Stimulated activated naive B cell treated with anti-CD40 and anti-IgM and Interleukin-4, amounts not matched to agents 10 μg/mL and 1 μg/mL and 100 μg/mL, for 72 hours (primary cell): ENCODE data around the gene CERS3.
"Not testable (repeated sequence)": the region's sequence is repeated elsewhere in the genome, so short reads cannot be mapped to it uniquely, and the experiment has no call there.

Experiments used
- ATAC-seq, 2 donors: fragments of 150-1000 bp; cut with Tn5 transposase; replicated peaks; 2 replicates each; pipeline ENCODE4 v1.10.0; 2021; ENCODE audit warnings: moderate library complexity in 1 of 2
- DNase-seq: peaks from one replicate; pipeline ENCODE4 v3.0.0; 2021
- H3K27ac Mint-ChIP-seq: one replicate; pipeline ENCODE4 v1.8.0; 2022; ENCODE audit warnings: mild to moderate bottlenecking, mixed read lengths
- H3K27me3 Mint-ChIP-seq, 2 donors: one replicate each; pipeline ENCODE4 v1.8.0; 2022; ENCODE audit warnings: mixed read lengths in 2 of 2
- H3K36me3 Mint-ChIP-seq, 2 donors: one replicate each; pipeline ENCODE4 v1.8.0; 2022; ENCODE audit warnings: mixed read lengths in 2 of 2, mild to moderate bottlenecking in 1 of 2
- H3K4me1 Mint-ChIP-seq, 2 donors: one replicate each; pipeline ENCODE4 v1.8.0; 2022; ENCODE audit warnings: mixed read lengths in 2 of 2, mild to moderate bottlenecking in 1 of 2
- H3K4me3 Mint-ChIP-seq, 2 donors: one replicate each; pipeline ENCODE4 v1.8.0; 2022; ENCODE audit warnings: mild to moderate bottlenecking in 2 of 2, mixed read lengths in 2 of 2, moderate library complexity in 1 of 2
- H3K9me3 Mint-ChIP-seq, 2 donors: one replicate each; pipeline ENCODE4 v1.8.0; 2022; ENCODE audit warnings: mixed read lengths in 2 of 2, mild to moderate bottlenecking in 1 of 2

CERS3 gene

DNA sequence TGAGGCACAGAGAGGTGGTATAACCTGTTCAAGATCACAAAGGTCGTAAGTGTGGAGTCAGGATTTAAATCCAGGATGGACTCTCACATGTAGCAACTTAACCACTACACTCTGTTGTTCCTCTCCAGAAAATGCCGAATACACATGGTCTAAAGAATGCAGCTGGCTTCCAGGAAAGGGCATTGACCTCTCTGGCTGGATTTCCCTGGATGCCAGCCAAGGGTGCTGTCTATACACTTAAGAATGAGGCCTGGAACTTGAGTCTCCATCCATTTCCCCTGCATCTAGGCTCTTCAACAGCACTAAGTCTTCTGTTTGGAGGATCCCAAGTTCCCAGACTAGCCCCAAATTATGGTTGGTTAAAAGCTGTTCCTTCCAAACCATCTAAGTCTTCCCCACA lies 60.5 kb downstream of the CERS3 start:
- ATAC-seq: no peak
- no peak overlapping the region for H3K4me3 Mint-ChIP-seq
- no peak for DNase-seq
- H3K36me3 Mint-ChIP-seq: no peaks in the 10 kb centered on the region
- peaks cover 4 to 10% of the 10 kb centered on the region in 2 donors for H3K4me1 Mint-ChIP-seq
- H3K9me3 Mint-ChIP-seq: peaks cover 0 to 2% of the 10 kb centered on the region in 2 donors
- no peak overlapping the region for H3K27ac Mint-ChIP-seq
- peaks cover 13 to 17% of the 10 kb centered on the region in 2 donors for H3K27me3 Mint-ChIP-seq

DNA sequence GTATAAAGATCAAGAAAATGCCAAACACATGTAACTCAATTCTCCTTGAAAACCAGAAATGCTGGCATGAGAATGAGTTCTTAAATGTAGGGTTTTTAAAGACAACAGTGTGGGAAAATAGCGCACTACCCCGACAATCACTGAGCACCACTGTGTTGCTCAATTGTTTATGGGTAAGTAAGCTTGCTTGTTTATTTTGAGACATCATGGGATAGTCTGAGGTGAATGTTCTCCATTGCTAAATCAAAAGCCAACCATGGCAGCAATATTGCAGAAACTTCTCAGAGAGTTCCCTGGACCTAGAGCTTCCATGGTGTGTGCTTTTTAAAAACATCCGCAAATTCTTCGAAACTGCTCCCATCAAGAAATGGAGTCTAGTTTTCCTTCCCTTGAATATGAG lies 62.7 kb downstream of the CERS3 start:
- no peaks in the 10 kb centered on the region for H3K36me3 Mint-ChIP-seq
- H3K27me3 Mint-ChIP-seq: peaks cover 17 to 18% of the 10 kb centered on the region in 2 donors
- peaks cover 0 to 2% of the 10 kb centered on the region in 2 donors for H3K9me3 Mint-ChIP-seq
- no peak overlapping the region for H3K4me3 Mint-ChIP-seq
- H3K4me1 Mint-ChIP-seq: peaks cover 4 to 10% of the 10 kb centered on the region in 2 donors
- no peak overlapping the region for H3K27ac Mint-ChIP-seq
- DNase-seq (no peak), ATAC-seq (no peak)

DNA sequence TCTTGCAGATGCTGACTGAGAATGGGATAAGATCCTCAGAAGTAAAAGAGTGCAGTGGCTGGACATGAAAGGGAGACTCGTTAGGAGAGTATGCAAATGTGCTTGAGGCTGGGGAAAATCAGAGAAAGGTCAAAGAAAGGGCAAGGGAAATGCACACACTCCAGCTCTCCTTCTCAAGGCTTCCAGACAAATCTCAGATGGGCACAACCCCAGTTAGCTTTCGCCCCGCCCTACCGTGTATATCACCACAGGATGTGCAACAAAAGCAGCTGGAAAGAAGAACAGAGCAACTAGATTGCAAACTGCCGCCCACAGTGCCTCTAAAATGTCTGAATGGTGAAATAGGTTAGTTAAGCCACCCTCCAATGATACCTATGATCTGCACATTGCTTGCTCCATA lies 63.9 kb downstream of the CERS3 start:
- peaks cover 5 to 8% of the 10 kb centered on the region in 2 donors for H3K9me3 Mint-ChIP-seq
- no peak for ATAC-seq
- no peaks in the 10 kb centered on the region for H3K36me3 Mint-ChIP-seq
- no peak for DNase-seq
- peaks cover 10 to 11% of the 10 kb centered on the region in 2 donors for H3K27me3 Mint-ChIP-seq
- no peak overlapping the region for H3K27ac Mint-ChIP-seq
- peaks cover 4 to 10% of the 10 kb centered on the region in 2 donors for H3K4me1 Mint-ChIP-seq
- no peak overlapping the region for H3K4me3 Mint-ChIP-seq

DNA sequence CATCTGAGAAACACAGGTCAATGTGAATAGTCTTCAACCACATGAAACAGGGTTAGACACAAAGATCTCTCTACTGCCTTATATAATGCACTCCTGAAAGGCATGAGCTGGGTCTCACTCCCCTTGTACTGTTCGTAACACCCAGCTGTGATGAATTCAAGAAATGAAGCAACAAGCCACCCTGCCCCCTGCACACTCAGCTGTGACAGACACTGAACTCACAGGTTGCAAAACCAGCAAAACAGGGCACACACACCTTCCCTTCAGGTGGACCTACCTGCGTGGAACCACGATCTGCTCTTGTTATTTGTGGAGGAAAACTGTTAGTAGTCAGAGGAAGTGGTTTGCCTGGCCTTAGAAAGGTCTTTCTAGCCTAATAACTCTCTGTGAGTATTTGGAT lies 64.5 kb downstream of the CERS3 start:
- Mint-ChIP-seq H3K27me3 (peaks cover 7 to 10% of the 10 kb centered on the region in 2 donors), H3K4me1 (peaks cover 4 to 10% of the 10 kb centered on the region in 2 donors), H3K27ac (no peak overlapping the region), H3K9me3 (peaks cover 5 to 8% of the 10 kb centered on the region in 2 donors), H3K4me3 (no peak overlapping the region), H3K36me3 (no peaks in the 10 kb centered on the region)
- no peak for DNase-seq
- ATAC-seq: no peak

DNA sequence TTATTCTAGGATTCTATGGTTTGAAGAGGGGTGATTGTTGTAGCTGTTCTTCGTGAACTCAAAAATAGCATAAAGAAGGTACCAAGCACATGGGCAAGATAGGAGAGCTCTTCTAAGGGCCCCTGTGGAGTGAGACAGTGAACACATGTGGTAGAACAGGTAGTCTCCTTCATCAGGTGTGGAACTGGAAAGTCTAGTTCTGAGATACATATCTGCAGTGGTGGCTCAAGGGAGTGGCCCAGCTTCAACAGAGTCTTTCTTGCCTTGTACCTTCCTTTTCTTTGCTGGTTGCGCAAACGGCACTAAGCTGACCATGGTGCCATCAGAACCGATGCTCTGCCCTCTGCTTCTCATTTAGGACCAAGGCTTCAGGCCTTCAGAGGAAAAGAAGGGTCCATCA lies 65.2 kb downstream of the CERS3 start:
- peaks cover 4 to 10% of the 10 kb centered on the region in 2 donors for H3K4me1 Mint-ChIP-seq
- ATAC-seq: no peak
- no peak overlapping the region for H3K27ac Mint-ChIP-seq

DNA sequence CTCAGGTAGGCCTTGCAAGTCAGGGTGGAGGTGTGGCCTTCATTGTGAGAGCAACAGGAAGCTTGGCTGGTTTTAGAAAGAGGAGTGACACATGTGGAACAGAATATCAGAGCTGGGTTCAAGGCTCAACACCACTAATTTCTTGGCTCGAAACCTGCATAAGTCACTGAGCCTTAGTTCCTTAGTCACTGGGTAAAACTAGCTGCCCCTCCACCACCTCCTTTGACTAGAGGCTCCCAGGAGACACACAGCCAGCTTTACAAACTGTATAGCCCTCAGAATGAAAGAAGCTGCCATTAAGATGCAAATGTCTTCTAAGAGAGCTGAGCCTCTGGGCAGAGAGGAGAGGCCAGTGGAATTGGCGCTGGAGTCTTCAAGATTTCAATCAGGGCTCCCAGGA lies 67.7 kb downstream of the CERS3 start:
- Mint-ChIP-seq H3K4me3 (no peak overlapping the region), H3K4me1 (peaks cover 4 to 10% of the 10 kb centered on the region in 2 donors), H3K27me3 (peaks cover 0 to 5% of the 10 kb centered on the region in 2 donors), H3K9me3 (peaks cover 10 to 13% of the 10 kb centered on the region in 2 donors), H3K27ac (no peak overlapping the region), H3K36me3 (peaks cover 0 to 2% of the 10 kb centered on the region in 2 donors)
- peak in 1 of 2 donors; percentile 16 for ATAC-seq
- DNase-seq: no peak

More for the DNA sequence above, 65.2 kb downstream of the CERS3 start:
- H3K36me3 Mint-ChIP-seq: no peaks in the 10 kb centered on the region
- H3K9me3 Mint-ChIP-seq: peaks cover 5 to 8% of the 10 kb centered on the region in 2 donors
- H3K4me3 Mint-ChIP-seq: no peak overlapping the region
- no peak for DNase-seq
- H3K27me3 Mint-ChIP-seq: peaks cover 3 to 8% of the 10 kb centered on the region in 2 donors

DNA sequence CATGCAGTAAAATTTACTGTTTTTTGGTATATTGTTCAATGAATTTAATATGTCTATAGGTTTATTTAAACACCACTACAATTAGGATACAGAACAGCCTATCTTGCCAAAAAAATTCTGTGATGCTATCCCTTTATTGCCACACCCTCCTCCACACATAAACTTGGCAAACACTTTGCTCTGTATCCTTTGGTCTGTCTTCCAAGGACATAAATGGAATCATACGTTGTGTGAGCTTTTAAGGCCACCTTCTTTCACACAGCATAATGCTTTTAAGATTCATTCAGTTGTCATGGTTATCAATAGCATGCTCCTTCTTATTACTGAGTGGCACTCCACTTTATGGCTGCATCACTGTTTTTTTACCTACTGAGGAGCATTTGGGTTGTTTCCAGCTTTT lies 71.5 kb downstream of the CERS3 start:
- Mint-ChIP-seq H3K9me3 (peaks cover 13 to 15% of the 10 kb centered on the region in 2 donors), H3K4me1 (no peaks in the 10 kb centered on the region), H3K27ac (no peak overlapping the region), H3K27me3 (no peaks in the 10 kb centered on the region), H3K36me3 (peaks cover 0 to 4% of the 10 kb centered on the region in 2 donors), H3K4me3 (no peak overlapping the region)
- ATAC-seq (no peak), DNase-seq (no peak)

DNA sequence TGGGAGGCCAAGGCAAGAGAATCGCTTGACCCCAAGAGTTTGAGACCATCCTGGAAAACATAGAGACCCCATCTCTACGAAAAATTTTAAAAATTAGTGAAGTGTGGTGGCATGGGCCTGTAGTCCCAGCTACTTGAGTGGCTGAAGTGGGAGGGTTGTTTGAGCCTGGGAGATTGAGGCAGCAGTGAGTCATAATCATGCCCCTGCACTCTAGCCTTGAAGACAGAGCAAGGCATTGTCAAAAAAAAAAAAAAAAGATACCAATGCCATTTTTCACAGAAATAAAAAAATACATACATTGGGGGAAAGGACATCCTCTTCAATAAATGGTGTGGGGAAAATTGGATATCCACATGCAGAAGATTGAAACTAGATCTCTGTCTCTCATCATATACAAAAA lies 74.6 kb downstream of the CERS3 start:
- ATAC-seq: no peak
- peaks cover 4 to 6% of the 10 kb centered on the region in 2 donors for H3K36me3 Mint-ChIP-seq

DNA sequence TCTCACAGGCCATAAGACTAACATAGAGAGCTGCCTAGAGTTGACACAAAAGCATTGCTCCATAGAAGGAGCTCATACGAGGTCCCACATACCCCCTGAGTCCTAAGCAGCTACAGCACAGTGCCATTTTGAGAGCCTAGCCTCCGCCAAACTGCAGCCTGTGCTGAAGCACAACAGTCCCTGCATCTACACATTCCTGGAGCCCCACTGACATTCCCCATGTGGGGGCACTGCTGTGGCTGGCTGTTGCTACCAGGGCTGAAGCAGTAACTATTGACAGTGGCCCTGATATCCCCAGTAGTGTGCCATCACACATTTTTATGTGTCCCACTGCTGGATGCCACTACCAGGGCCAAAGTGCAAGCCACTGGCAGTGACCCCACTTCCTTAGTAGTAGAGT lies 80.3 kb downstream of the CERS3 start:
- Mint-ChIP-seq H3K27me3 (peaks cover 4 to 14% of the 10 kb centered on the region in 2 donors), H3K9me3 (peaks cover 7 to 8% of the 10 kb centered on the region in 2 donors), H3K36me3 (peaks cover 2 to 4% of the 10 kb centered on the region in 2 donors), H3K27ac (no peak overlapping the region), H3K4me3 (no peak overlapping the region), H3K4me1 (no peaks in the 10 kb centered on the region)
- ATAC-seq: no peak
- no peak for DNase-seq

More for the DNA sequence above, 74.6 kb downstream of the CERS3 start:
- Mint-ChIP-seq H3K27me3 (no peaks in the 10 kb centered on the region), H3K27ac (no peak overlapping the region), H3K9me3 (peaks cover 16 to 18% of the 10 kb centered on the region in 2 donors), H3K4me1 (no peaks in the 10 kb centered on the region), H3K4me3 (no peak overlapping the region)
- DNase-seq: no peak

DNA sequence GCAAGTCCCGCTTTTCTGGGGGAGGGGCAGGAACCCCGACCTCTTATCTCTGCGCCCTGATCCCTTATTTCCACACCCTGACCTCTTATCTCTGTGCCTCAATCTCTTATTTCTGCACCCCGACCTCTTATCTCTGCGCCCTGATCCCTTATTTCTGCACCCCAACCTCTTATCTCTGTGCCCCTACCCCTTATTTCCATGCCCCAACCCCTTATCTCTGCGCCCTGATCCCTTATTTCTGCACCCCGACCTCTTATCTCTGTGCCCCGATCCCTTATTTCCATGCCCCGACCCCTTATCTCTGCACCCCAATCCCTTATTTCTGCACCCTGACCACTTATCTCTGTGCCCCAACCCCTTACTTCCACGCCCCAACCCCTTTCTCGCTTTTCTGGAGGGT lies 87.7 kb downstream of the CERS3 start:
- ATAC-seq, H3K36me3 Mint-ChIP-seq, H3K4me3 Mint-ChIP-seq, H3K4me1 Mint-ChIP-seq, DNase-seq, H3K27ac Mint-ChIP-seq, H3K9me3 Mint-ChIP-seq: not testable (repeated sequence)
- peaks cover 6 to 31% of the 10 kb centered on the region in 2 donors for H3K27me3 Mint-ChIP-seq

DNA sequence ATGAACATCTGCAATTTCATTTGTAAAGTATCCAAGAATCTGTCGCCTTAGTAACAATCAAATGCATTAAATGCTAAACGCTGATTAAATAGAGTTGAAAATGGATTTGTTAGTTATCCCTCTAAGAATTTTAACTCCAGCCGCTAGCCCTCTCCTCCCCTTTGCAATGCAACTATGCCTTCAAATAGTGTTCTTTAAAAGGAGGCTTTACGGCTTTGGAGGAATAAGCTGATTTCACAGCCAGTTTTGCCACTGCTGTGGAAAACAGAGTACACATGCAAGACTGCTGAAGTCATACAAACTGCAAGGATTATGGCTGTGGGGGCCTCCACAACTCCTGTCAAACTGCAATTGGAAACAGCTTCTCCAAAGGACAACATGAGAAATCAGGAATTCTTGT lies 89.2 kb downstream of the CERS3 start:
- ATAC-seq (no peak), DNase-seq (no peak)
- H3K27me3 Mint-ChIP-seq: peaks cover 6 to 23% of the 10 kb centered on the region in 2 donors
- H3K4me3 Mint-ChIP-seq: no peak overlapping the region
- peaks cover 0 to 2% of the 10 kb centered on the region in 2 donors for H3K4me1 Mint-ChIP-seq
- no peak overlapping the region for H3K27ac Mint-ChIP-seq
- H3K9me3 Mint-ChIP-seq: peaks cover 0 to 3% of the 10 kb centered on the region in 2 donors
- no peaks in the 10 kb centered on the region for H3K36me3 Mint-ChIP-seq

DNA sequence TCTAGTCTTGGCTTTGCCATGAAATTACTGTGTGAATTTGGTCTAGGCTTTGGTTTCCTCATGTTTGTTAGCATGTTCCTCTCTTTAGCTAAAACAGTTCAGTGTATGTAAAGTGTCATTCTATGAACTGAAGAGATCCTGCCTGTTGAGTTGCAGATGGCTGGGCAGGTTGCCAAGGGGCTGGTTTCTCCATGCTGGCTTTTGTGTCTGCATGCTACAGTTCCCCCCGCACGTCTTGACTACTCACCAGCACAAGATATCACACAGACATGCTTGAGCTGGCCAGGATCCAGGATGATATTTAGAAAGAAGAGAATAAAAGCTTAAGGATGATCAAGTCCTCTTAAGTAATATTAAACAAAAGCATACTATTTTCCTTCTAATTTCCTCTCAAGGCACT lies 90.2 kb downstream of the CERS3 start:
- Mint-ChIP-seq H3K27me3 (peaks cover 6 to 23% of the 10 kb centered on the region in 2 donors), H3K9me3 (peaks cover 0 to 3% of the 10 kb centered on the region in 2 donors), H3K4me1 (peaks cover 0 to 2% of the 10 kb centered on the region in 2 donors), H3K27ac (no peak overlapping the region), H3K4me3 (no peak overlapping the region), H3K36me3 (no peaks in the 10 kb centered on the region)
- ATAC-seq: no peak
- DNase-seq: no peak

DNA sequence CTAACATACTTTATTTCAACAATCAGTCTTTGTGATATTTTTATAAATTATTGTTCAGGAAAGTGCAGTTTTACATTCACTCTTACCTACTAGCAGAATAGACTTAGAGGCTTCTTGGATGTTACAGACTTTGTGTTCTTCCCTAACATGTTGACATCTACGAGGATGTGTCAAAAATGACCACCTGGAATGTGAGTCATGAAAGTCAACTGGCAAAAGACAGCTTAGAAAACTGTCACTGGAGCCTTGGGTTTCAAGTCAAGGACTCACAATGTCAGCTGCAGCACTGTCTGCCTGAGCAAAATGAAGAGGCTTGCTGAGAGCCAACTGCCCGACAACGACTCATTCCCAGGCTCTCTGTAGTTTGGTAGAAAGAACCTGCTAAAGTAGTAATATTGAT lies 91.5 kb downstream of the CERS3 start:
- H3K27ac Mint-ChIP-seq: no peak overlapping the region
- no peaks in the 10 kb centered on the region for H3K36me3 Mint-ChIP-seq
- H3K9me3 Mint-ChIP-seq: peaks cover 0 to 3% of the 10 kb centered on the region in 2 donors
- ATAC-seq (no peak), DNase-seq (no peak)
- no peak overlapping the region for H3K4me3 Mint-ChIP-seq
- H3K27me3 Mint-ChIP-seq: peaks cover 6 to 21% of the 10 kb centered on the region in 2 donors
- H3K4me1 Mint-ChIP-seq: peaks cover 0 to 2% of the 10 kb centered on the region in 2 donors

DNA sequence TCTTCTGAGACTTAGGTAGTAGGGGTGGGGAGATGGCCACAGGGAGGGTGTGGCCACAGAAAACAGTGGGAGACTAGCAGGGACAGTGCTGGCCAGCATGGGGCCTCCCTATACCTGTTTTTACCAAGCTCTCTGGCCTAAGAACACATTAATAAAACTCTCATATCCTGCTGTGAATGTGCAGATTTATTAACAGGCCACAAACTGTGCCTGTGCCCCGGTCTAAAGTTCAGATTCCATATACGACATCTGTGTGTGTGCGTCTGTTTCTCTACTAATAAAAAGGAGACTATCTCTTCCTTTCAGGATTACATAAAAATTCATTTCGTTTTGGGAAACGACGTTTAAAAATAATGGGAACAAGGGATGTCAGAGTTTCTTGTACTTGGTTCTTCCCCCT lies 94.2 kb downstream of the CERS3 start:
- H3K9me3 Mint-ChIP-seq: peaks cover 0 to 3% of the 10 kb centered on the region in 2 donors
- no peak for DNase-seq
- no peaks in the 10 kb centered on the region for H3K27me3 Mint-ChIP-seq
- no peak overlapping the region for H3K27ac Mint-ChIP-seq
- ATAC-seq: no peak
- no peaks in the 10 kb centered on the region for H3K36me3 Mint-ChIP-seq
- H3K4me3 Mint-ChIP-seq: no peak overlapping the region
- peaks cover 0 to 2% of the 10 kb centered on the region in 2 donors for H3K4me1 Mint-ChIP-seq

DNA sequence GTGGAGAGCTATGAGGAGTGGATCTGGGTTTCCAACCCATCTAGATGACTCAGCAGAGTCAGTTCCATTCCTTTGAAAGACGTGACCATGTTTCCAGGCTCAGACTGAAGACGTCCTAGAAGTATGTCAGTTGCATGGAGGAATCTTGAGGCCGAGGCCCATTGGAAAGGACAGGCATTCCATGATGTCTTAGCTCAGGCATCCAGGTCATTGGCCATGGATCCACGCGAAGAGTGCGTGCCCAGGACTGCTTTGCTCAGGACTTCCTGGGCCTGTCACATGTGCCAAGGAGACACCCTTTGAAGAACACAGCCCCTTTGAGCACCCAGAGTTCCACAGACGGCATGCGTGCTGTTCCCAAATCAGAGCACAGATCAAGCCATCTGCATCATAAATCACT lies 94.7 kb downstream of the CERS3 start:
- DNase-seq: no peak
- Mint-ChIP-seq H3K27me3 (no peaks in the 10 kb centered on the region), H3K4me1 (peaks cover 0 to 2% of the 10 kb centered on the region in 2 donors), H3K27ac (no peak overlapping the region), H3K9me3 (peaks cover 0 to 3% of the 10 kb centered on the region in 2 donors), H3K4me3 (no peak overlapping the region), H3K36me3 (no peaks in the 10 kb centered on the region)
- ATAC-seq: no peak

DNA sequence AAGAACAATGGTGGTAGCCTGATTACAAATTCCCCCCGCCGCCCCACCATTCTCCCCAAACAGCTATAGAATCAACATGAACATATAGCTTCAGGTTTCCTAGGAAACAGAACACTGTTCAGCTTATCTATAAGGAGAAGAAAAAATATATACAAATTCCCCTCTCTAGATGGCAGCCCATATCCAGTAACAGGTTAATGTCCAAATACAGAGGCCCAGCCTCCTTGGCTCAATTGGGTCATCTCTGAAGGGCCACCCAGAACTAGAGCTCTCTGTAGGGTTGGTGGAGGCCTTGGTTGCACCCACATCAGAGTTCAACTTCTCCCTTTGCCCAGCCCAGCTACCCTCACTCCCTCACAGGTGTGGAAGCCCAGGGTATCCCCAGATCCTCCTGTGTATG lies 95.4 kb downstream of the CERS3 start:
- Mint-ChIP-seq H3K4me3 (no peak overlapping the region), H3K36me3 (no peaks in the 10 kb centered on the region), H3K27me3 (no peaks in the 10 kb centered on the region), H3K27ac (no peak overlapping the region), H3K9me3 (peaks cover 0 to 3% of the 10 kb centered on the region in 2 donors), H3K4me1 (no peaks in the 10 kb centered on the region)
- ATAC-seq (no peak), DNase-seq (no peak)
